Measurements from ENCODE around the gene TCEAL9.
"Not testable (repeated sequence)": the region's sequence is repeated elsewhere in the genome, so short reads cannot be mapped to it uniquely, and the experiment has no call there.

GRCh38 chrX:103385283-103385830, 29.1 kb downstream of the TCEAL9 start:
- not testable (repeated sequence) for TF ChIP-seq CTCF (IDR thresholded peaks at IDR 0.05; ENCODE audit: insufficient read depth, low read depth, low read length); EZH2 (IDR thresholded peaks at IDR 0.05; ENCODE audit: insufficient read depth, low read length)

Measured in astrocyte (in vitro differentiated cells and primary cell).